Measurements from ENCODE around the gene ZNF35.
A peak's percentile ranks its signal among the peaks of the same experiment; 100 is the strongest.
"Not testable (repeated sequence)": the region's sequence is repeated elsewhere in the genome, so short reads cannot be mapped to it uniquely, and the experiment has no call there.

Gene ZNF35

DNA sequence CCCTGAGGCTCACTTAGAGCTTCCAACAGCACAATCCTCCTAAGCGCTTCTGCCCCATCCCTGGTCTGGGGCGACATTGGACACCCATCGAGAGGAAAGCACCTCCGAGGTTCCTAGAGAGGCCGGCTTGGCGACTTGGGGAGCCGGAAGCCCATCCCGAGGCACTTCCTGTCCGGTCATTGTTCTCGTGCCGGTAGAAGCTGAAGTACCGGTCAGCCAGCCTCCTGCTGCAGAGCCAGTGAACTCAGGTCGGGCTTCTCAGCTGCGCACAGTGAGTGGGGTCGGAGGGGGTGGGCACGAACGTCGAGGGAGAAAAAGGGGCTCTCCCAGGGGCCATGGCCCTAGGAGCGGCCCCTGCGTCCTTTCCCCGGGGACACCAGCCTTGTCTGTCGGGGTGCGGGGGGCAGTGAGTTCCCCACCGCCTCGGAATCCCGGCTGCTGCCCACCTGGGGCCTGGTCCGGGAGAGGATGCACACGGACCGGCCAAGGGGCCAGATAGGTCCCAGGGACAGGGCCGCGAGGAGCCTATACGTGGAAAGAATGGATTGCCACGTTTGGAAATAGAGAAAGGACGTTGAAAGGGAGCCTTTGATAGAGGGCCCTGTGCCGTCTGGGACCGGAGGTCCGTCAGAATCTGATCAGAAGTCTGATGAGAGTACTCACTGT, at the start of gene ZNF35:
Gene ZNF35, plus strand, starts transcription at position 169 of the 666 bp plus-strand sequence. CDS start 2,336 bp downstream, outside the sequence.
- peak; percentile 88 for DNase-seq

DNA sequence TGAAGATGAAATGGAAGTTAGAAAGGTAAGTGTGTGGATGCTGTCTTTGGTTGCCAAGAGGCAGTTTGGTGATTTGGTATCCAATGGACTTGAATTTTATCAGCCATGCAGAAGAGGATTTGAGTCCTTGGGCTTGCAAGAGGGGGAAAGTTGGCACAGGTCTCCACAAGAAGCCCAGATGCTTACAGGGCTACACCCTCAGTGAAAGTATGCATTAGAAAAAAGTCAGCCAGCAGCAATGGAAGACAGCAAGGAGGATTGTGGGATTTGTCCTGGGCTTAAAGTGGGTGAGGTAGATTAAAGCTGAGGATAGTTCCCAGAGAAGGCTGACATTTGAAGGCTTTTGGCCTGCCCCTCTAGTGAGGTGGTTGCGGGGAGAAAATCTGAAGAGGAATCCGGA, 46.8 kb upstream of the ZNF35 start:
- no peak for DNase-seq

DNA sequence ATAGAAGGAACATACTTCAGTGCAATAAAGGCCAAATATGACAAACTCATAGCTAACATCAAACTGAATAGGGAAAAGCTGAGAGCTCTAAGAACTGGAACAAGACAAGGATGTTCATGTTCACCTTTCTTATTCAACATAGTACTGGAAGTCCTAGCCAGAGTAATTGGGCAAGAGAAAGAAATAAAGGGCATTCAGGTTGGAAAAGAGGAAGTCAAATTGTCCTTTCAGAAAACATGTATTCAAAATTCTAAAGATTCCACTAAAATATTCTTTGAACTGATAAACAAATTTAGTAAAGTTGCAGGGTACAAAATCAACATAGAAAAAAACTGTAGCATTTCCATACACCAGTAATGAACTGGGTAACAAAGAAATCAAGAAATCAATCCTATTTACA, 35.9 kb upstream of the ZNF35 start:
- DNase-seq = no peak

DNA sequence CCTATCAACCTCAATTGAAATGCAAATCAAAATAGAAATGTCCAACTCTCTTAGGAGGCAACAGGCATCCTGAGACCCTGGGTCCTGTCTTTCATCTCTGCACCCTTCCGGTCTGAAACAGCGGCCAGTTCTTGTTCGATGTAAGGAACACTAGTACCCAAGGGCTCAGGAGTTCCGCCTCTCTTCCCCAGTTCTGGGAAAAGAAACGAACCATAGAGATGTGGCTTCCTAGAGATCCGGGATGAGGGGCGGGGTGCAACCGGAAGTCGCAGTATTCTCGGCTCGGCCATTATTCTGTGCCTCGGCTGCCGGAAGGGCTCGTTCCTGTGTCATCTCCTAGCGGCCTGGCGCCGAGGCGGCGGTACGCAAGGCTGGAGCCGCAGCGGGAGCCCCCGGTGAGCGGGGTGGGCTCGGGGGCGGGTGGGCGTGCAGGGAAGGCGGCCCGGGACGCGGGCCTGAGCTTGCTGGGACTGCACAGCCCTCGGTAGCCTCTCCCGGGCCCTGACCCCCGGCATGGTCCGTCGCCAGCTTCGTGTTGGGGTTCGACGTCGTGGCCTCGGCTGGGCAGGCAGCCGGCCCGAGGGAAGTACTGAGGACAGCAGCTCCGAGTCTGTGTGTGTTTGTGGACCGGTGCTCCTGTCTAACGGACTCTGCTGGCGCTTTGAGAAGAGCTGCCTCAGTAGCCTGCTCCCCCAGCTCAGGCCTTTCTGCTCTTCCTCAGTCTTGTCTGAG, 23.6 kb upstream of the ZNF35 start, which contains the start of gene ZNF197:
Gene ZNF197, plus strand, starts transcription at position 288 of the 732 bp plus-strand sequence. CDS start 4,119 bp downstream, outside the sequence.
- peak; percentile 79 for DNase-seq

DNA sequence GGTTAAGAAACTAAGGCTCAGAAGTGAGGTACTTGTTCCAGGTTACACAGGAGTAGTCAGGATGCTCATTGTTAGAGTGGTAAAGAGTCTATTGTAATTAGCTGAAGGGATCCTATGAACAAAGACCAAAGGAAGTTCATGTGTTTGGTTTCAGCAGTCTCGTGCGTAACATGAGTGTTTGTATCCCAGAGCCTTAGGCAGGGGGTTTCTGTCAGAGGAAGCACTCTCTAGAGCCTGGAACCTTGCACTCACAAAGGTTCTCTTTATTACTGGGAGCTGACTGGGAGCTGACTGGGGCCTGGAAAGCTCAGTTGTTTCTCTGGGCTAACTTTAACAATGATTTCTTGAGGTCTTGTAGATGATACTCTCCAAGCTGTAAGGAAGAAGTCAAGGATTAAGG, 19.8 kb upstream of the ZNF35 start:
- DNase-seq = no peak

DNA sequence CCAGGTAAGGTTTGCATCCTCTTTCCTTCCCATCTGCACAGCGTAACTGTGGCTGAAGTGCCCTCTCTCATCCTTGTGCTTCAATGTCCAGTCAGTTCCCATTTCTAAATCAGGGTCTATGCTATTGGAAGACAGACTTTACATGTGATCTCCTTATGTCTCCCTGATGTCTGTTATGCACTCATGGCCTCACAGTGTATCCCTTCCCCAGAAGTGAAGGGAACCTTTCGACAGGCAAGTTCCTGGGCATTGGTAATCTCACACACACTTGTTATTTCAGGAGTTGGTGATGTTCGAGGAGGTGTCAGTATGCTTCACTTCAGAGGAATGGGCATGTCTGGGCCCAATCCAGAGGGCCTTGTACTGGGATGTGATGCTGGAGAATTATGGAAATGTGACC, 16.3 kb upstream of the ZNF35 start:
- no peak for DNase-seq

DNA sequence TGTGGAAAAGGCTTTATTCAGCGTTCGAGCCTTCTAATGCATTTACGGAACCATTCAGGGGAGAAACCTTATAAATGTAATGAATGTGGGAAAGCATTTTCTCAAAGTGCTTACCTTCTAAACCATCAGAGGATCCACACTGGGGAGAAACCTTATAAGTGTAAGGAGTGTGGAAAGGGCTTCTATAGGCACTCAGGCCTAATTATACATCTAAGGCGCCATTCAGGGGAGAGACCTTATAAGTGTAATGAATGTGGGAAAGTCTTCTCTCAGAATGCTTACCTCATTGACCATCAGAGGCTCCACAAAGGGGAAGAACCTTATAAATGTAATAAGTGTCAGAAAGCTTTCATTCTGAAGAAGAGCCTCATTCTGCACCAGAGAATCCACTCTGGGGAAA, 6.2 kb upstream of the ZNF35 start:
- DNase-seq = no peak

DNA sequence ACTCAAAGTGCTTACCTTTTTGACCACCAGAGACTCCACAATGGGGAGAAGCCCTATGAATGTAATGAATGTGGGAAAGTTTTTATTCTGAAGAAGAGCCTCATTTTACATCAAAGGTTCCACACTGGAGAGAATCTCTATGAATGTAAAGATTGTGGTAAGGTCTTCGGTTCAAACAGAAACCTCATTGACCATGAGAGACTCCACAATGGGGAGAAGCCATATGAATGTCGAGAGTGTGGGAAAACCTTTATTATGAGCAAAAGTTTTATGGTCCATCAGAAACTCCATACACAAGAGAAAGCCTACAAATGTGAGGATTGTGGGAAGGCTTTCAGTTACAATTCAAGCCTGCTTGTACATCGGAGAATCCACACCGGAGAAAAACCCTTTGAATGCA, 5.5 kb upstream of the ZNF35 start:
- no peak for DNase-seq

DNA sequence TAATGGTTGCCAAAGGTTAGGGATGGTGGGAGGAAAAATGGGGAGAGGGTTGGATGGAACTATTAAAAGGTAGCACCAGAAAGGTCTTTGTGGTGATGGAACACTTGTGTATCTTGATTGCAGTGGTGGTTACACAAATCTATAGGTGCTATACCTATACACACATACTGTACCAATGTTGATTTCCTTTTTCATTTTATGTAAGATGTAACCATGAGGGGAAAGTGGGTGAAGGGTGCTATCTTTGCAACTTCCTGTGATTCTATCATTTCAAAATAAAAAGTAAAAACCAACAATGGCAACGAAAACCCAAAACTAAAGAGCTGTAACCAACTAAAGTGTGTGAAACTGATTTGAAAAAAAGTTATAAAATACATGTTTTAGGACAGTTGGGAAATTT, 761 bp upstream of the ZNF35 start:
- no peak for DNase-seq

DNA sequence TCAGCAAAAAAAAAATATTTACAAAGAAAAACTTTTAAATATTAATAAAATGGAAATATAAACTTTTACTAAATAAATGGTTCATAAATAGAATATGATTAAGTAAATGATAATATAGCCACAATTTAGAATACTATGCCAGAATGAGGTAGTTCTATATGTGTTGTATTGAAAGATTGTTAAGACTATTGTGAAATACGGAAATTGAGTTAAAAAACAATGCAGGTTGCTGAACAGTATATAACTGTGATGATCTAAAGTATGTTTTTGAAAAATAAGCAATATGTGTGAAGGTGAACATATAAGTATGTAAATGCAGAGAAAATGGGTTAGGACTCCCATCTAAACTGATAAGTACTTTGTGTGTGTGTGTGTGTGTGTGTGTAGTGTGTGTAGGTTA, 1.2 kb downstream of the ZNF35 start:
- no peak for DNase-seq

DNA sequence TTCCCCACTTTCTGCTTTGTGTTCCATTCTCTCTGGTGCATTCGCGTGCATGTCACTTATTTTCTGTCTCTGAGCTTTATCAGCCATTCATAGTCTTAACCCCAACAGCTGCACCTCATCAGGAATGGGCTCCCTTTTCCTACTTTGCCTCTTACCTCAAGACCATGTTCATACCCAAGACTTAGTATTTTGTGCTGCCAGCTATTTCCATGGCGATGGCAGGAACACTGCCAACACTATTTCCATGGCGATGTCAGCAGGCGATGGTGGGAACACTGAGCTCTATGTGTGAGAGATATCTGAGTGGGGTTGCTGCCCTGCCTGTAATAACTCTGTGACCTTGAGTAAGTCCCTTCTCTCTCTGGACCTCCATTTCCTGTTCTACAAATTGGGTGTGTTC, 5.5 kb downstream of the ZNF35 start:
- no peak for DNase-seq

DNA sequence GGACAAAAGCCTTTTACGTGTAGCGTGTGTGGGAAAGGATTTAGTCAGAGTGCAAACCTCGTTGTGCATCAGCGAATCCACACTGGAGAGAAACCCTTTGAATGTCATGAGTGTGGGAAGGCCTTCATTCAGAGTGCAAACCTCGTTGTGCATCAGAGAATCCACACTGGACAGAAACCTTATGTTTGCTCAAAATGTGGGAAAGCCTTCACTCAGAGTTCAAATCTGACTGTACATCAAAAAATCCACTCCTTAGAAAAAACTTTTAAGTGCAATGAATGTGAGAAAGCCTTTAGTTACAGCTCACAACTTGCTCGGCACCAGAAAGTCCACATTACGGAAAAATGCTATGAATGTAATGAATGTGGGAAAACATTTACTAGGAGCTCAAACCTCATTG, 10.5 kb downstream of the ZNF35 start:
- no peak for DNase-seq

DNA sequence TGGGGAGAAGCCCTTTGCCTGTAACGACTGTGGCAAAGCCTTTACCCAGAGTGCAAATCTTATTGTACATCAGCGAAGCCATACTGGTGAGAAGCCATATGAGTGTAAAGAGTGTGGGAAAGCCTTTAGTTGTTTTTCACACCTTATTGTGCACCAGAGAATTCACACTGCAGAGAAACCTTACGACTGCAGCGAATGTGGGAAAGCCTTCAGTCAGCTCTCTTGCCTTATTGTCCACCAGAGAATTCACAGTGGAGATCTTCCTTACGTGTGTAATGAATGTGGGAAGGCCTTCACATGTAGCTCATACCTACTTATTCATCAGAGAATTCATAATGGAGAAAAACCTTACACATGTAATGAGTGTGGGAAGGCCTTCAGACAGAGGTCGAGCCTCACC, 10.9 kb downstream of the ZNF35 start:
- no peak for DNase-seq

DNA sequence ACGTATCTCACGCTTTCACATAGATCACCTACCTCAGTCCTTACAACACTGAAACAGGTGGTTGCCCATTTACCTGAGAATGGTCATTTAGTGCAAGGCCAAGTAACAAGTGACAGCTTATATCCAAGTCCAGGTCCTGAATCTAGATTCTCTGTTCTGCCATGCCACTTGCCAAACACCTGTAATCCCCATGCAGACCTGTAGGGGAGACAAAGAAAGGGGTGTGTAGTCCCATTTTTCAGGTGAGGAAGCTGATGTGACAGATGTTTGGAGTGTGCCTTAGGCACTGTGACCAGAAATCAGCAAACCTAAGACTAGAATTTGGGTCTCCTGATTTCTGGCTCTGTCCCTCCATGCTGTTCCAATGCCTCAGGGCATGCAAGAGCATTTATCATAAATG, 12.7 kb downstream of the ZNF35 start:
- DNase-seq = peak; percentile 15

DNA sequence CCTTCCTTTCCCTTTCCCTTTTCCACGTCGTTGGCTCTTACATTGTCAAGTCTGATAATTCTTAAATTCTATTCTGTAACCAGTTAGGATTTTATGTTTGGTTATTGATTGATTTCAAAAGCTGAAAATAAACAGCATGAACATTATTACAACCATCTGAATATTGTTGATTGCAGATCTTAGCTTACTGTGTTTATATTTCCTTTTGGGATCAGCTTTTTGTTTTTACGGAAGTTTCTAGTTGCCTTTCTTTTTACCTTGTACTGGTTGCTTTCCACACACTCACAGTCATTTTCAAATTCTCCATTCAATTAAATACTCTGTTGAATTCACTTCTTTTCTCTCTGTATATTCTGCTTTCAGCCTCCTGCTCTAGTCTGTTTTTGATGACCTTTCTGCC, 16.6 kb downstream of the ZNF35 start:
- no peak for DNase-seq

DNA sequence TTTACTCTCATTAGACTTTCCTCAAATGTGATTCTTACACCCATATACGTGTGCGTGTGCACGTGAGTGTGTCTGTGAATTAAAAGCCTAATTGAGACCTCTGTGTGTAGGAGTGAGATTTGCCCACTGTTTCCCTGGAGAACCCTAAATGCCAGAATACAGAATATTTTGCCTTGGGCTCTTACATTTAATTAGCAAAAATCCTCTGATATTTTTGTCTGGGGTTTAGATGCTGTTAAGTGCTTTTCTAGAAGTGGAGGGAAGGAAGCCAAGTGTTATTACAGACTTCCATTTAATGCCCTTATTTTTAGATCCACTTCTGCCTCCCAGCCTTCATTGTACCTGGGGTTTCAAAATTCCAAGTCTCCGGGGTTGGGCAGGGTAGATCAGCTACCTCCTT, 17.8 kb downstream of the ZNF35 start:
- DNase-seq = no peak

DNA sequence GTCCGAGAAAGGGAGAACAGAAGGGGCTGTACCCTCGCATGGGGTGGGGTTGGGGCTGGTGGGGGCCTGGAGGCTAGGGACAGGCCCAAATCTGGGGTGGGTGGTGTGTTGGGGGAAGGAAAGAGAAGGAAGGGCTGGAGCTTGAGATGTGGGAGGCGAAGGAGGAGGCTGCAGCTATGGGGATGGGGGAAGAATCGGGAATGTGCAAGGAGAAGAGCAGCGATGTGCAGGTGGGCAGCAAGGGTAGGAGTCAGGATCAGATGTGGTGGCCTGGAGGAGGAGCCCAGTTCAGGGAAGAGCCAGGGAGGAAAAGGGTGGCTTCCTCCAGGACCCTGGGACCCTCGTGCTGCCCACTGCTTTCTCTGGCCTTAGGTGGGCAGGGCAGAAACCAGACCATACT, 21.2 kb downstream of the ZNF35 start:
- no peak for DNase-seq

DNA sequence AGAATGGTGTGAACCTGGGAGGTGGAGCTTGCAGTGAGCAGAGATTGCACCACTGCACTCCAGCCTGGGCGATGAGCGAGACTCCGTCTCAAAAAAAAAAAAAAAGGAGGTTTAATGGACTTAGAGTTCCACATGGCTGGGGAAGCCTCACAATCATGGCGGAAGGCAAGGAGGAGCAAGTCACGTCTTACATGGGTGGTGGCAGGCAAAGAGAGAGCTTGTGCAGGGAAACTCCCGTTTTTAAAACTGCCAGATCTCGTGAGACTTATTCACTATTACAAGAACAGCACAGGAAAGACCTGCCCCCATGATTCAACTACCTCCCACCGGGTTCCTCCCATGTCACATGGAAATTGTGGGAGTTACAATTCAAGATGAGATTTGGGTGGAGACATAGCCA, 24.9 kb downstream of the ZNF35 start:
- not testable (repeated sequence) for DNase-seq

DNA sequence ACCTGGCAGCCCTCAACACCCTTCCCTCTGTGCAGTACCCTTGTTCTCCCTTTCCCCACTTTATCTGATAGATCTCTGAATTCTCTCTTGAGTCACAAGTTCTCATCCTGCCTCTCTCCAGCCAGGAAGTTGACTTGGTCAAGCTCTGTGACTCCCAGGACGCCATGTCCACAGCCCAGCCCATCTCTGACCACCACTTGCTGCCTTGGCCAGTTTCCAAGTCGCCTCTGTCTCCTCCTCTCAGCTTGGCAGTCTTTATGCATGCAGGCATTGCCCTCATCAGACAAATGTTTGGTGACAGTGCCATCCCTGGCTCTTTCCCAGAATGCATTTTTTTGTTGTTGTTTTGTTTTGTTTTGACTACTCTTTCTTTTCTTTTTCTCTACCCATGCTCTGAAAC, 25.7 kb downstream of the ZNF35 start:
- DNase-seq = no peak

DNA sequence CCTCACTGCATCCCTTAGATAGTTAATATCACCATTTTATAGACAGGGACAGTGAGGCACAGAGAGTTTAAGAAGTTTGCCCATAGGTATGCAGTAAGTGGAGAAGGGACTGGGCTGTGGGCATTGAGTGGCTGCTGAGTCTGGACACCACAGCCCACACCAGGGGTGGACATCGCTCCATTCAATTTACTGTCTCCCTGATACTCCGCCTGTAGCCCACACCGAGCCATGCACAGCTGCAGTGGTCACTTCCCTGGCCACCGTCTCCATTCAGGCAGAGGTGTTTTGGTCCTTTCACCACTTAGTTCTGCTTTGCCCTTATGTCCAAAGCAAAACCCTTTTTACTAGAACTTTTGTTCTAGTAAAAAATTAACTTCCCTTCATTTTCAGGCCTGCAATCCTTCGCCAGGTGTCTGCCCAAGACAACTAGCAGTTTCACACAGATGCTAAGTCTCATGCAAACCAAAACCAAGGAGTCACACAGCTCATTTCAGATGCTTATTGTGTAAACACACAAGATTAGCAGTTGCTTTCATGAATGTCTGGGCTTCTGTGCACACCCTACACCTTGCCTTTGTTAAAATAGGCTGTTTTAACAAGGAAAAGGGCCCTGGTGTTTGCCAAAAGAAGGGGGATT, 30.1 kb downstream of the ZNF35 start:
- no peak for DNase-seq

DNA sequence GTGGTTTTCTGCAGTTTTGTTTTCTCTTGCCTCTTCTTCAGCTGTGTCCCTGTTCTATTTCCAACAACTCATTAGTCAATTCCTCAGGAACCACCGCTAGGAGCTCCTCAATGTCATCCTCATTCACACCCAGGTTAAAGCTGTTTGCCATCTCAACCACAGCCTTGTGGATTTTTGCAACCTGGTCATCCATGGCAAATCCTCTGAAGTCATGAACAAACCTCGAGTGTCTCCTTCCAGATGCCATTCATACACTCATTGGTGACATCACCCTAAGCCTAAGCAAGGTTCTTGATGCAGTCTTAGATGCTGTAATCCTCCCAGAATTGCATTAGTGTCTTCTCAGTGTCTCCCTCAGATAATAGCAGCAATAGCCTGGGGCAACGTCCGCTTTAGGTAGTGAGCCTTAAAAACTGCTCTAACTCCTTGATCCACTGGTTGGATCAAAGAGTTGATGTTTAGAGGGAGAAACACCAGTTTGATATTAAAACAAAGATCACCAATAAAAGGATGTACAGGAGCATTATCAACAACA, 32.5 kb downstream of the ZNF35 start:
- no peak for DNase-seq

DNA sequence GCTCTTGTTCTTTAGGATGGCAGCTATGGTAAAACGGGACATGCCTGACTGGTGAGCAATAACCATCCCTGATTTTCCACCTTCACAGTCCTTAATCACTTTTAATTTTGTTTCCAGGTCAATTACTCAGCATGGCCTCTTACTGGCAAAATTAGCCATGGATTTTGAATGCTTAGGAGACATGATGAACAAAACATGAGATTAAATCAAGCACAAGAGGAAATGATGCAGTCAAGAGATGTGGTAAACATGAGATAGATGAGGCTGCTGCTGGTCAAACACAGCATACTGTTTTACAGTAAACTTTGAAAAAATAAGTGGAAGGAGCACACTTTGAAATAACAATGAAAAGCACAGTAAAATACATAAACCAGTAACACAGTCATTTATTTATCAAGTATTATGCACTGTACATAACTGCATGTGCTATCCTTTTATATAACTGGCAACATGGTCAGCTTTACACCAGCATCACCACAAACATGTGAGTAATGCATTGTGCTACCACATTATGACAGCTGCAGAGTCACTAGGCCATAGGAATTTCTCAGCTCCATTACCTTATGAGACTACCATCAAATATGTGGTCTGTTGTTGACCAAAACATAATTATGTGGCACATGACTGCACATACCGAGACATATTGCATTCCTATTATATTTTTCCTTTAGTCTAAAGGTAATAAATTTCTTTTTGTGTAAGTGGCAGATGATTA, 33.8 kb downstream of the ZNF35 start:
- no peak for DNase-seq

DNA sequence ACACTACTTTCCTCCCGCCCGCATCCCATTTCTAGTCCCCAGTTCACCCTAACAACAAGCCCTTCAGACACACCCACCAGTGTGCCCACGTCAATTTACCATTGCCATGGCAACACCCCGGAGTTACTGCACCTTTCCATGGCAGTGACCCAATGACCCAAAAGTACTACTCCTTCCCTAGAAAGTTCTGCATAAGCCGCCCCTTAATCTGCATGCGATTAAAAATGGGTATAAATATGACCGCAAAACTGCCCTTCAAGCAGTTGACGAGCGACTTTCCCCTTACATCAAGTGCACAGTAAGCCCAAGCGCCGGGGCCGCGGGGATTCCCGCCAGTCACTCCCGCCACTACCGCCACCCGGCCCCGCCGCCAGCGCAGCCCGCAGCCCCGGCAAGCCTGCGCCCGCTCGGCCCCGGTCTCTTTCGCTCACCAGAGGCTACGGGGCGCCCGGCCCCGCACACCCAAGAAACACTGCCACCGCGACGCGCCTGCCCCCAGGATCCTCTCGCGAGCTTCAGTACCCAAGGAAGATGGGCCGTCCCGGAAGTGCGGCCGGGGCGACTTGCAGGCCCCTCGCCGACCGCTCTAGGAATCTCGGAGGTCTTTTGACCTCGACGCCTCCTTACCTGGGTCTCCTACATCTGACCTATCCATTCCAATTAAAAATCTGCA, 36.7 kb downstream of the ZNF35 start:
- DNase-seq = peak; percentile 68

All from RPMI8226 (cell line).